GM19351 (cell line): ENCODE results near the gene POLA2.
"Not testable (repeated sequence)": the region's sequence is repeated elsewhere in the genome, so short reads cannot be mapped to it uniquely, and the experiment has no call there.

Experiments used
- ATAC-seq: cut with Tn5 transposase; IDR thresholded peaks from one replicate; pipeline ENCODE4 v1.9.1; 2021; ENCODE audit warnings: mild to moderate bottlenecking, moderate library complexity; ENCODE audit not compliant: unreplicated experiment

Gene POLA2

GRCh38 chr11:65329478-65329877 is 67.7 kb downstream of the POLA2 start:
- ATAC-seq = no peak

- ATAC-seq = no peak
Measured at GRCh38 chr11:65329944-65330403, 68.2 kb downstream of the POLA2 start.

- no peak for ATAC-seq
Measured at GRCh38 chr11:65330544-65330943, 68.8 kb downstream of the POLA2 start.

GRCh38 chr11:65332591-65332990 is 70.8 kb downstream of the POLA2 start:
- not testable (repeated sequence) for ATAC-seq

DNA sequence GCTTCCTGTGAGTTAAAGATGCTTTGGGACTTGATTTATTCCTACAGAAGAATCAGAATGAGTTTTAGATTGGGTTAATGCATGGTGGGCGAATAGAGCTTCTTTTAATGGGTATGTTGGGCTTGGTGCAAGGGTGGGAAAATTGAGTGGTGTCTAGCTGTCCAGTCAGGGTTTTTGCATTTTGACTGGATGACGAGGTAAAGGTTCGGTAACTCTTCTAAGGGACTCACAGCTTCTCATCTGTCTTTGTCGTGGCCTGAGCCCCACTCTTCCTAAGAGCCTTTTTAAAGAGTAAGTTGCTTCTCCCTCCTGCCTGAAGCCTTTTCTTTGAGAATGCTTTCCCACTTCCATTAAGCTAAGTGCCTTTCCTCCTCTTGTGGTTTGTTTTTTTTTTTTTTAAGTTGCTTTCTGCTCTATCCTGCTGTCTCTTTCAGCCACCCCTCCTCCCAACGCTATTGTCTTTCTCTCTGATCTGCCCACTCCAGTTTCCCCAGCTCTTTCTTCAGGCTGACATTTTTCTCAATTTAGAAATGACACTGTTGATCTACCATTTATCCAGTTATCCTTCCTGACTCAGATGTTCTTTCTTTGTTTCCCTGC is 73.0 kb downstream of the POLA2 start:
- ATAC-seq = no peak

DNA sequence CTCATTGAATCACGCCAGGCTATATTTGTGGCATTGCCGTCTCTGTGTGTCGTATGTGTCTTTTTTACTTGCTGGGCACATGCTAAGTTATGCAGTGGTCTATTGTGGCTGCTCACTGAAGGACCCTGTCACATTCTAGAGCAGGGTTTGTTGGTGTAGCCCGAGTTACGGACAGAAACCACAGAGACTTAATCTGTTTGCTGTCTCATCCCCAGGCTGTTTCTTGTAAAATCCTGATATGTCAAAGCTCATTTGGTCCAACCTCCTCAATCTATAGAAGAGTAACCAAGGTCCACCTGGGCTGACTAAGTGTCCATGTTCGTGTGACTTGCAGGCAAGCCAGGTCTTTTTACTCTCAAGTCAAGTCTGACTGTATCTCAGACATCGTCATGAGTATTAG is 76.9 kb downstream of the POLA2 start:
- ATAC-seq = no peak

GRCh38 chr11:65340226-65340625 is 78.5 kb downstream of the POLA2 start:
- no peak for ATAC-seq

GRCh38 chr11:65341856-65342255 is 80.1 kb downstream of the POLA2 start:
- no peak for ATAC-seq
